ENCODE data around the gene RCHY1. TPM values are rescaled to one million over a fixed set of nuclear protein-coding genes. Genes with fewer than 3 reads are reported as not detected.
"Not testable (repeated sequence)": the region's sequence is repeated elsewhere in the genome, so short reads cannot be mapped to it uniquely, and the experiment has no call there.

The RCHY1 gene
- total RNA-seq = 10 to 100 TPM; 33.3 to 35.5 TPM

DNA sequence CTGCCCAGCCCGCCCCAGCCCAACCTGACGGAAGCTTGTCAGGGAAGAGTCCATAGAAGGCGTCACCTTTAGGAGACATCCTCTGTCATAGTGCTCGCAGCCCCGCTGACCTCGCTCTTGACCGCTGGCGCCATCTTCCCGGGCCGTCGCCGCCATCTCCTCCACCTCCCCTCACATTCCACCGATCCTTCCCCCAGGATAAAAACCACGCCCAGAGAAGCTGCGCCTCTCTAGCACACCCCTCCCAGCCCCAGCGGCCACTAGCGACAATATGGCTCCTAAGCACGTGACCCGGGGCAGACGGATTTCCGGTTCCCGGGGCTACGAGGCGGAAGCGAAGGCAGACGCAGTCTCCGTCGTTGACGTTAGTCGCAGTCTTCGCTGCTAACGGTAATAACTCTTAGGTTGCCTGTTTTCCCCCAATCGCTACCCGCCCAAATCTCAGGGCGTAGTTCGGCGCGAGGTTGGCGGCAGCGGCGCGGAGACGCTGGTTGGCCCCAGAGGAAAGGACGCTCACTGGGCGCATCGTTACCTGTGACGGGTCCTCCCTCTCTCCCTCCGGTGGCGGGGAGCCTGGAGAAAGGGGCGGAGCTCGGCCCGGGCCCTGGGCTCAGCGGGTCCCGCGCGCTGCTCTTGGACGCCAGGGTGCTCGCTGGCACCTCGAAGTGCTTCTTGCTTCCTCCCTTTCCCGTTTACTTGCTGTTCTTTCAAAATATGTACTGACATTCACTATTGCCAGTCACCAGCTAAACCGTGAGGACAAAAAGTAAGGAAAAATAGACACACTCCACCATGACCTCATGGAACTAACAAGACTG, at the start of gene RCHY1, which contains the start of gene THAP6:
RCHY1 (minus strand) TSS at position 273 of the 818 bp plus-strand sequence; CDS start at position 156, 117 bp downstream.
THAP6 (plus strand) TSS at position 343 of the 818 bp plus-strand sequence. CDS start 980 bp downstream, outside the sequence.
- Mint-ChIP-seq H3K36me3 (peaks cover 21 to 32% of the 10 kb centered on the region in 2 donors), H3K27ac (peak within 1 kb of the TSS in 1 of 2 donors; percentile 96), H3K9me3 (no peaks in the 10 kb centered on the region)
- DNase-seq (ENCODE audit: low spot score in 2 of 2) (peak; percentile 88 to 94), ATAC-seq (peak; percentile 93 to 94)

DNA sequence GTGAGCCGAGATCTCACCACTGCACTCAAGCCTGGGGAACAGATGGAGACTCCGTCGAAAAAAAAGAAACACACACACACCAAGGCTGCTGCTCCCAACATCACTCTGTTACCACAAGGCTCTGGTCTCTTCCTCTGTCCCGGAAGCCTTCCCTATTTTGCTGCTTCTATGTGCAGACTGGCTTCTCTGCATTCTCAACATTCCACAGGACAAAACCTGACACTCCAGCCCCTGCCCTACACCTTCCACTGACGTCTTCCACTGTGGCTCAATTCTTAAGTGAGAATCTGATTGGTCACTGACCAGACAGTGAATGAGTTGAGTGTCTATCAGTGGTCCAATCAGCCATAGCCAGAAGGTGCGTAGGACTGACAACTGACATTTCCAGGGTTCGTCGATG, 47.6 kb upstream of the RCHY1 start:
- Mint-ChIP-seq H3K9me3 (no peaks in the 10 kb centered on the region), H3K36me3 (no peaks in the 10 kb centered on the region), H3K27ac (no peak overlapping the region)
- DNase-seq (ENCODE audit: low spot score in 2 of 2) (no peak), ATAC-seq (no peak)

- ATAC-seq (no peak), DNase-seq (ENCODE audit: low spot score in 2 of 2) (no peak)
- Mint-ChIP-seq H3K27ac (peak overlapping the region in 1 of 2 donors; percentile 34), H3K36me3 (no peaks in the 10 kb centered on the region), H3K9me3 (no peaks in the 10 kb centered on the region)
These were observed 43.5 kb upstream of the RCHY1 start for GRCh38 chr4:75557696-75558095.

GRCh38 chr4:75555294-75556164, 41.3 kb upstream of the RCHY1 start, which contains the start of gene ODAPH:
Gene ODAPH (plus strand): TSS chr4:75556066. CDS start chr4:75556083, 17 bp downstream.
- H3K36me3 Mint-ChIP-seq = no peaks in the 10 kb centered on the region
- H3K27ac Mint-ChIP-seq = no peak within 1 kb of the TSS
- DNase-seq (ENCODE audit: low spot score in 2 of 2) = no peak

DNA sequence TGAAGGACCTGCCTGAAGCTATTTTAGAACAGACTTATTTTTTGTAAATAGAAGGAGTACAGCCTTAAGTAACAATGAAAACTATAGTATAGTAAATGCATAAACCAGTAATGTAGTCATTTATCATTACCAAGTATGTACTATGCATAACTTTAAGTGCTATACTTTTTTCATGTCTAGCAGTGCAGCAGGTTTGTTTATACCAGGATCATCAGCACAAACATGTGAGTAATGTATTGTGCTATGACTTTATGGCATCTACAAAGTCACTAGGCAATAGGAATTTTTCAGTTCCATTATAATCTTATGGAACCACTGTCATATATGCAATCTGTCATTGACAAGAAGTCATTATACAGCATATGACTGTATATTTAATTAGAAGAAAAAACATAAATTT, 38.2 kb upstream of the RCHY1 start:
- no peaks in the 10 kb centered on the region for H3K9me3 Mint-ChIP-seq
- no peak overlapping the region for H3K27ac Mint-ChIP-seq
- ATAC-seq (no peak), DNase-seq (ENCODE audit: low spot score in 2 of 2) (no peak)
- H3K36me3 Mint-ChIP-seq = no peaks in the 10 kb centered on the region

More at GRCh38 chr4:75555294-75556164, 41.3 kb upstream of the RCHY1 start, which contains the start of gene ODAPH:
- no peaks in the 10 kb centered on the region for H3K9me3 Mint-ChIP-seq
- ATAC-seq = peak; percentile 64 to 70

DNA sequence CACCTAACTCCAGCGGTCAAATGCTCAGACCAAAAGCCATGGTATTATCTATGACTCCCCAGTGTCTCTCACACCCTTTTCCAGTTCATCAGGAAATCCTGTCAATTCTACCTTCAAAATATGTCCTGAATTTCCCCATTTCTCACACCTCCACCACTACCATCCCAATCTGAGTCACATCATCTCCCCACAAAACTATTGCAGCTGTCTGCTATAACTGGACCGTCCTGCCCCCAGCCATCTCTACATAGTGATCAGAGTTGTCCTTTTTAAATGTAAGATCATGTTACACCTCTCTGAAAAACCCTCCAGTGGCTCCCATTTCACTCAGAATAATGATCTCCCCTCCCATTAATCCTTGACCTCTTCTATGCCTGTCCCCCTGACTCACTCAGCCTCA, 34.8 kb upstream of the RCHY1 start:
- no peaks in the 10 kb centered on the region for H3K36me3 Mint-ChIP-seq
- no peaks in the 10 kb centered on the region for H3K9me3 Mint-ChIP-seq
- ATAC-seq = peak in 1 of 2 donors; percentile 41
- no peak for DNase-seq (ENCODE audit: low spot score in 2 of 2)
- no peak overlapping the region for H3K27ac Mint-ChIP-seq

GRCh38 chr4:75547647-75548387, 33.6 kb upstream of the RCHY1 start:
- H3K27ac Mint-ChIP-seq = peak overlapping the region in 1 of 2 donors; percentile 32
- DNase-seq (ENCODE audit: low spot score in 2 of 2) = no peak

DNA sequence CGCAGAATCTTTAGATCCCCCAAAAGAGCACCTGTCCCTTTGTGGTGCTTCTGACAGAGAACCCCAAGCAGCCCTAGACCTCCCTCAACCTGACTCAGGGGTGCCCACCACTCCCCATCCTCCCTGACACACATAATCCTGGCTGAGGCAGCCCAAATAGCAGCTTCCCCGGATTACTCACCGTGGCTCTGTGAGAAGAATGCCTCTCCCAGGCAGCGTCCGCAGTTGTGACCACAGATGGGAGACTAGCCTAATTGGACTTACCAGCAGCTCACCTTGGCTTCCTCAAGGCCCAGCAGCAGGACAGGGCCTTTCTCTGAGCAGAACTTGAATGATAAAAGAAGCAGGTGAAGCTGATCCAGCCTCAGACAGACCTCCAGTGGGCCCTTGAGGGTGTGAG, 31.3 kb upstream of the RCHY1 start:
- H3K36me3 Mint-ChIP-seq = no peaks in the 10 kb centered on the region
- H3K9me3 Mint-ChIP-seq = no peaks in the 10 kb centered on the region
- ATAC-seq (no peak), DNase-seq (ENCODE audit: low spot score in 2 of 2) (no peak)
- H3K27ac Mint-ChIP-seq = no peak overlapping the region

More at GRCh38 chr4:75547647-75548387, 33.6 kb upstream of the RCHY1 start:
- no peaks in the 10 kb centered on the region for H3K9me3 Mint-ChIP-seq
- H3K36me3 Mint-ChIP-seq = no peaks in the 10 kb centered on the region
- no peak for ATAC-seq

- no peaks in the 10 kb centered on the region for H3K36me3 Mint-ChIP-seq
- DNase-seq (ENCODE audit: low spot score in 2 of 2) = no peak
- H3K27ac Mint-ChIP-seq = no peak overlapping the region
- no peaks in the 10 kb centered on the region for H3K9me3 Mint-ChIP-seq
- ATAC-seq = no peak
These were observed 30.7 kb upstream of the RCHY1 start for GRCh38 chr4:75544870-75545269.

GRCh38 chr4:75544220-75544619, 30.0 kb upstream of the RCHY1 start:
- ATAC-seq; H3K27ac Mint-ChIP-seq; H3K9me3 Mint-ChIP-seq; DNase-seq (ENCODE audit: low spot score in 2 of 2); H3K36me3 Mint-ChIP-seq: not testable (repeated sequence)

GRCh38 chr4:75542824-75543223, 28.6 kb upstream of the RCHY1 start:
- Mint-ChIP-seq H3K9me3 (no peaks in the 10 kb centered on the region), H3K27ac (no peak overlapping the region), H3K36me3 (no peaks in the 10 kb centered on the region)
- peak; percentile 34 to 64 for ATAC-seq
- no peak for DNase-seq (ENCODE audit: low spot score in 2 of 2)

DNA sequence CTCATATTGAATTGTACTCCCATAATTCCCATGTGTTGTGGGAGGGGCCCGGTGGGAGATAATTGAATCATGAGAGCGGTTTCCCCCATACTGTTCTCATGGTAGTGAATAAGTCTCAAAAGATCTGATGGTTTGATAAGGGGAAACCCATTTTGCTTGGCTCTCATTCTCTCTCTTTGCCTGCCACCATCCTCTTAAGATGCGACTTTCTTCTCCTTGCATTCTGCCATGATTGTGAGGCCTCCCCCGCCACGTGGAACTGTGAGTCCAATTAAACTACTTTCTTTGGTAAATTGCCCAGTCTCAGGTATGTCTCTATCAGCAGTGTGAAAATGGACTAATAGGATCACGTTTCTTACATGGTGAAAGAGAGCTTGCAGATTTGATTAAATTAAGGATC, 23.1 kb upstream of the RCHY1 start:
- peaks cover 12 to 13% of the 10 kb centered on the region in 2 donors for H3K36me3 Mint-ChIP-seq
- H3K9me3 Mint-ChIP-seq; DNase-seq (ENCODE audit: low spot score in 2 of 2); ATAC-seq; H3K27ac Mint-ChIP-seq: not testable (repeated sequence)

DNA sequence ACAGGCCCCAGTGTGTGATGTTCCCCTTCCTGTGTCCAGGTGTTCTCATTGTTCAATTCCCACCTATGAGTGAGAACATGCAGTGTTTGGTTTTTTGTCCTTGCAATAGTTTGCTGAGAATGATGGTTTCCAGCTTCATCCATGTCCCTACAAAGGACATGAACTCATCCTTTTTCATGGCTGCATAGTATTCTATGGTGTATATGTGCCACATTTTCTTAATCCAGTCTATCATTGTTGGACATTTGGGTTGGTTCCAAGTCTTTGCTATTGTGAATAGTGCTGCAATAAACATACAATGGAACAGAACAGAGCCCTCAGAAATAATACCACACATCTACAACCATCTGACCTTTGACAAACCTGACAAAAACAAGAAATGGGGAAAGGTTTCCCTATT, 19.7 kb upstream of the RCHY1 start:
- not testable (repeated sequence) for DNase-seq (ENCODE audit: low spot score in 2 of 2); ATAC-seq; H3K27ac Mint-ChIP-seq
- Mint-ChIP-seq H3K36me3 (peaks cover 34 to 35% of the 10 kb centered on the region in 2 donors), H3K9me3 (peaks cover 13 to 25% of the 10 kb centered on the region in 2 donors)

DNA sequence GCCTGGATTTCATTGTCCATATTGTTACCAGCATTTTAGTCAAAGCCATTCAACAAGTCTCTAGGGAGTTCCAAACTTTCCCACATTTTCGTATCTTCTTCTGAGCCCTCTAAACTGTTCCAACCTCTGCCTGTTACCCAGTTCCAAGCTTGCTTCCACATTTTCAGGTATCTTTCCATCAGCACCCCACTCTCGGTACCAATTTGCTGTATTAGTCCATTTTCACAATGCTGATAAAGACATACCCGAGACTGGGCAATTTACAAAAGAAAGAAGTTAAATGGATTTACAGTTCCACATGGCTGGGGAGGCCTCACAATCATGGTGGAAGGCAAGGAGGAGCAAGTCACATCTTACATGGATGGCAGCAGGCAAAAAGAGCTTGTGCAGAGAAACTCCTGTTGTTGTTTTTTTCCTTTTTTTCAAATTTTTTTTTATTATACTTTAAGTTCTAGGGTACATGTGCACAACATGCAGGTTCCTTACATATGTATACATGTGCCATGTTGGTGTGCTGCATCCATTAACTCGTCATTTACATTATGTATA, 19.2 kb upstream of the RCHY1 start:
- H3K27ac Mint-ChIP-seq; DNase-seq (ENCODE audit: low spot score in 2 of 2); ATAC-seq: not testable (repeated sequence)
- peaks cover 34 to 35% of the 10 kb centered on the region in 2 donors for H3K36me3 Mint-ChIP-seq
- H3K9me3 Mint-ChIP-seq = peaks cover 13 to 25% of the 10 kb centered on the region in 2 donors

DNA sequence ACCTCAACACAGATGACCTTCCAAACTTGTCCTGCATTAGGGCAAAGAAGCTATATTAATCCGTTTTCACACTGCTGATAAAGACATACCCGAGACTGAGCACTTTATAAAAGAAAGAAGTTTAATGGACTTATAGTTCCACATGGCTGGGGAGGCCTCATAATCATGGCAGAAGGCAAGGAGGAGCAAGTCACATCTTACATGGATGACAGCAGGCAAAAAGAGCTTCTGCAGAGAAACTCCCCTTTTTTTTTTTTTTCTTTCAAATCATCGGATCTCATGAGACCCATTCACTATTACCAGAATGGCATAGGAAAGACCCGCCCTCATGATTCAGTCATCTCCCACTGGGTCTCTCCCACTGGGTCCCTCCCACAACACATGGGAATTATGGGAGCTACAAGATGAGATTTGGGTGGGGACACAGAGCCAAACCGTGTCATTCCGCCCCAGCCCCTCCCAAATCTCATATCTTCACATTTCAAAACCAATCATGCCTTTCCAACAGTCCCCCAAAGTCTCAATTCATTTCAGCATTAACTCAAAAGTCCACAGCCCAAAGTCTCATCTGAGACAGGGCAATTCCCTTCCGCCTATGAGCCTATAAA, 17.4 kb upstream of the RCHY1 start:
- ATAC-seq; DNase-seq (ENCODE audit: low spot score in 2 of 2); H3K27ac Mint-ChIP-seq: not testable (repeated sequence)
- Mint-ChIP-seq H3K9me3 (peaks cover 13 to 25% of the 10 kb centered on the region in 2 donors), H3K36me3 (peaks cover 40 to 45% of the 10 kb centered on the region in 2 donors)
